ENCODE results near the gene MTNR1B.

GRCh38 chr11:92954003-92954402 is 15.4 kb upstream of the MTNR1B start:
- TF ChIP-seq, protein P1, sequence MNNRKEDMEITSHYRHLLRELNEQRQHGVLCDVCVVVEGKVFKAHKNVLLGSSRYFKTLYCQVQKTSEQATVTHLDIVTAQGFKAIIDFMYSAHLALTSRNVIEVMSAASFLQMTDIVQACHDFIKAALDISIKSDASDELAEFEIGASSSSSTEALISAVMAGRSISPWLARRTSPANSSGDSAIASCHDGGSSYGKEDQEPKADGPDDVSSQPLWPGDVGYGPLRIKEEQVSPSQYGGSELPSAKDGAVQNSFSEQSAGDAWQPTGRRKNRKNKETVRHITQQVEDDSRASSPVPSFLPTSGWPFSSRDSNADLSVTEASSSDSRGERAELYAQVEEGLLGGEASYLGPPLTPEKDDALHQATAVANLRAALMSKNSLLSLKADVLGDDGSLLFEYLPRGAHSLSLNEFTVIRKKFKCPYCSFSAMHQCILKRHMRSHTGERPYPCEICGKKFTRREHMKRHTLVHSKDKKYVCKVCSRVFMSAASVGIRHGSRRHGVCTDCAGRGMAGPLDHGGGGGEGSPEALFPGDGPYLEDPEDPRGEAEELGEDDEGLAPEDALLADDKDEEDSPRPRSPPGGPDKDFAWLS (CRISPR knock-in tag; IDR thresholded peaks at IDR 0.05; ENCODE audit: borderline replicate concordance), result no peak
- TF ChIP-seq HDAC2 (CRISPR knock-in tag; IDR thresholded peaks at IDR 0.05) (no peak), MTA3 (CRISPR knock-in tag; IDR thresholded peaks at IDR 0.05) (no peak), POLR2A (IDR thresholded peaks at IDR 0.05; ENCODE audit: insufficient read depth in 1 of 2, low read depth in 2 of 2, low read length in 2 of 2) (no peak), BHLHE40 (IDR thresholded peaks at IDR 0.05; ENCODE audit: low read length) (no peak), NR2C2 (CRISPR knock-in tag; IDR thresholded peaks at IDR 0.05; ENCODE audit: borderline replicate concordance) (no peak)
- TF ChIP-seq, protein P2, sequence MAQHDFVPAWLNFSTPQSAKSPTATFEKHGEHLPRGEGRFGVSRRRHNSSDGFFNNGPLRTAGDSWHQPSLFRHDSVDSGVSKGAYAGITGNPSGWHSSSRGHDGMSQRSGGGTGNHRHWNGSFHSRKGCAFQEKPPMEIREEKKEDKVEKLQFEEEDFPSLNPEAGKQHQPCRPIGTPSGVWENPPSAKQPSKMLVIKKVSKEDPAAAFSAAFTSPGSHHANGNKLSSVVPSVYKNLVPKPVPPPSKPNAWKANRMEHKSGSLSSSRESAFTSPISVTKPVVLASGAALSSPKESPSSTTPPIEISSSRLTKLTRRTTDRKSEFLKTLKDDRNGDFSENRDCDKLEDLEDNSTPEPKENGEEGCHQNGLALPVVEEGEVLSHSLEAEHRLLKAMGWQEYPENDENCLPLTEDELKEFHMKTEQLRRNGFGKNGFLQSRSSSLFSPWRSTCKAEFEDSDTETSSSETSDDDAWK (CRISPR knock-in tag; IDR thresholded peaks at IDR 0.05), result no peak
- TF ChIP-seq, protein P3, sequence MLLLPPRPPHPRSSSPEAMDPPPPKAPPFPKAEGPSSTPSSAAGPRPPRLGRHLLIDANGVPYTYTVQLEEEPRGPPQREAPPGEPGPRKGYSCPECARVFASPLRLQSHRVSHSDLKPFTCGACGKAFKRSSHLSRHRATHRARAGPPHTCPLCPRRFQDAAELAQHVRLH (CRISPR knock-in tag; IDR thresholded peaks at IDR 0.05; ENCODE audit: borderline replicate concordance, low read depth), result no peak
- TF ChIP-seq, protein P4, sequence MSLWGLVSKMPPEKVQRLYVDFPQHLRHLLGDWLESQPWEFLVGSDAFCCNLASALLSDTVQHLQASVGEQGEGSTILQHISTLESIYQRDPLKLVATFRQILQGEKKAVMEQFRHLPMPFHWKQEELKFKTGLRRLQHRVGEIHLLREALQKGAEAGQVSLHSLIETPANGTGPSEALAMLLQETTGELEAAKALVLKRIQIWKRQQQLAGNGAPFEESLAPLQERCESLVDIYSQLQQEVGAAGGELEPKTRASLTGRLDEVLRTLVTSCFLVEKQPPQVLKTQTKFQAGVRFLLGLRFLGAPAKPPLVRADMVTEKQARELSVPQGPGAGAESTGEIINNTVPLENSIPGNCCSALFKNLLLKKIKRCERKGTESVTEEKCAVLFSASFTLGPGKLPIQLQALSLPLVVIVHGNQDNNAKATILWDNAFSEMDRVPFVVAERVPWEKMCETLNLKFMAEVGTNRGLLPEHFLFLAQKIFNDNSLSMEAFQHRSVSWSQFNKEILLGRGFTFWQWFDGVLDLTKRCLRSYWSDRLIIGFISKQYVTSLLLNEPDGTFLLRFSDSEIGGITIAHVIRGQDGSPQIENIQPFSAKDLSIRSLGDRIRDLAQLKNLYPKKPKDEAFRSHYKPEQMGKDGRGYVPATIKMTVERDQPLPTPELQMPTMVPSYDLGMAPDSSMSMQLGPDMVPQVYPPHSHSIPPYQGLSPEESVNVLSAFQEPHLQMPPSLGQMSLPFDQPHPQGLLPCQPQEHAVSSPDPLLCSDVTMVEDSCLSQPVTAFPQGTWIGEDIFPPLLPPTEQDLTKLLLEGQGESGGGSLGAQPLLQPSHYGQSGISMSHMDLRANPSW (CRISPR knock-in tag; IDR thresholded peaks at IDR 0.05; ENCODE audit: borderline replicate concordance), result no peak
